Adipocyte (in vitro differentiated cells): Measurements from ENCODE around the gene BOLA1.
"Not testable (repeated sequence)": the region's sequence is repeated elsewhere in the genome, so short reads cannot be mapped to it uniquely, and the experiment has no call there.

Source experiments
- DNase-seq: peaks from one replicate; pipeline ENCODE4 v3.0.0-alpha.2; 2015; ENCODE audit warnings: low read depth
- H3K27me3 ChIP-seq: replicated peaks from 2 replicates; pipeline ENCODE4 v1.7.0; 2013; ENCODE audit warnings: mild to moderate bottlenecking, low read length, moderate library complexity; ENCODE audit not compliant: control insufficient read depth, insufficient read depth
- H3K36me3 ChIP-seq: 2 replicates; pipeline ENCODE4 v1.7.0; 2013; ENCODE audit warnings: low read length, mild to moderate bottlenecking, moderate library complexity; ENCODE audit not compliant: control insufficient read depth, insufficient read depth, severe bottlenecking
- H3K4me1 ChIP-seq: 2 replicates; pipeline ENCODE4 v1.7.0; 2013; ENCODE audit warnings: mild to moderate bottlenecking, low read length, moderate library complexity; ENCODE audit not compliant: control insufficient read depth, insufficient read depth
- H3K4me3 ChIP-seq: 2 replicates; pipeline ENCODE4 v1.7.0; 2013; ENCODE audit warnings: mild to moderate bottlenecking, low read length, moderate library complexity
- H3K9ac ChIP-seq: 2 replicates; pipeline ENCODE4 v1.7.0; 2013; ENCODE audit warnings: mild to moderate bottlenecking, low read length, moderate library complexity
- H3K9me3 ChIP-seq: 2 replicates; pipeline ENCODE4 v1.7.0; 2013; ENCODE audit warnings: mild to moderate bottlenecking, low read length, moderate library complexity; ENCODE audit not compliant: control insufficient read depth

BOLA1 gene, protein sequence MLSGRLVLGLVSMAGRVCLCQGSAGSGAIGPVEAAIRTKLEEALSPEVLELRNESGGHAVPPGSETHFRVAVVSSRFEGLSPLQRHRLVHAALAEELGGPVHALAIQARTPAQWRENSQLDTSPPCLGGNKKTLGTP

GRCh38 chr1:149899460-149900284 lies at the start of gene BOLA1:
Gene BOLA1 (plus strand): TSS chr1:149899568. CDS start chr1:149900060, 492 bp downstream.
- peak within 1 kb of the TSS; percentile 84 for H3K9ac ChIP-seq
- DNase-seq = peak; percentile 98
- no peaks in the 10 kb centered on the region for H3K27me3 ChIP-seq
- H3K4me1 ChIP-seq = peaks cover 8% of the 10 kb centered on the region
- peak within 1 kb of the TSS; percentile 86 for H3K4me3 ChIP-seq
- H3K9me3 ChIP-seq = no peaks in the 10 kb centered on the region
- H3K36me3 ChIP-seq = peaks cover 5% of the 10 kb centered on the region

DNA sequence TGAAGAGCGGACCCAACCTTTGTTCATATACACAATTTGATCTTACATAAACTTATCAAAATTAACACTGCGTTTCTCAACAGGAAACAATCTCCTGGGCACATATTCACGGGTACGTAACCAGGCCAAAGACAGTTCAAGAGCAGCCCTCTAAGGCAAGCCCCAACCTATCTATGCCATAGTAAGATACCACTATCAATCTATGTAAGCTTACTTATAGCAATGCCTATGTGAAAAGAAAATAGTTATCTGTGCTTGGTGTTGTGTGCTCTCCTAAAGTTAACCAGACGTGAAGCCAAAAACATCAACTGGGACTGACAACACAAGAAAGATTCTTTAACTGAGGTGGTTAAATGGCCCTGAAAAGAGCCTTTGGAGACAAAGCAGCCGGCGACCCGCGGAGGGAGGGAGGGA lies 49.4 kb upstream of the BOLA1 start:
- peak; percentile 43 for DNase-seq
- H3K27me3 ChIP-seq = no peaks in the 10 kb centered on the region
- H3K9ac ChIP-seq = peak overlapping the region; percentile 85
- peak overlapping the region; percentile 86 for H3K4me3 ChIP-seq
- no peaks in the 10 kb centered on the region for H3K36me3 ChIP-seq
- no peaks in the 10 kb centered on the region for H3K9me3 ChIP-seq
- H3K4me1 ChIP-seq = peaks cover 17% of the 10 kb centered on the region

DNA sequence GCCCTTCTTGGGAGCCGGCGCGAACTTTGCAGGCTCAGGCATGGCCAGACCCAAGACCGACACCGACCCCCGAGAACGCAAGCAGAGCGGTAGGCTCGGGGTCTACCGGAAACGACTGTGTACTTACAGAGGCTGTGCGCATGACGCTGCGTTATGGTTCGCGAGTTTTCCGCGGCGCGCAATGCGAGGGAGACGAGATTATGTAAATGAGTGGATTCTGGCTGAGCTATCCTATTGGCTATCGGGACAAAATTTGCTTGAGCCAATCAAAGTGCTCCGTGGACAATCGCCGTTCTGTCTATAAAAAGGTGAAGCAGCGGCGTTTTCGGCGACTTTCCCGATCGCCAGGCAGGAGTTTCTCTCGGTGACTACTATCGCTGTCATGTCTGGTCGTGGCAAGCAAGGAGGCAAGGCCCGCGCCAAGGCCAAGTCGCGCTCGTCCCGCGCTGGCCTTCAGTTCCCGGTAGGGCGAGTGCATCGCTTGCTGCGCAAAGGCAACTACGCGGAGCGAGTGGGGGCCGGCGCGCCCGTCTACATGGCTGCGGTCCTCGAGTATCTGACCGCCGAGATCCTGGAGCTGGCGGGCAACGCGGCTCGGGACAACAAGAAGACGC lies 48.5 kb upstream of the BOLA1 start:
- not testable (repeated sequence) for H3K9ac ChIP-seq, DNase-seq, H3K36me3 ChIP-seq

DNA sequence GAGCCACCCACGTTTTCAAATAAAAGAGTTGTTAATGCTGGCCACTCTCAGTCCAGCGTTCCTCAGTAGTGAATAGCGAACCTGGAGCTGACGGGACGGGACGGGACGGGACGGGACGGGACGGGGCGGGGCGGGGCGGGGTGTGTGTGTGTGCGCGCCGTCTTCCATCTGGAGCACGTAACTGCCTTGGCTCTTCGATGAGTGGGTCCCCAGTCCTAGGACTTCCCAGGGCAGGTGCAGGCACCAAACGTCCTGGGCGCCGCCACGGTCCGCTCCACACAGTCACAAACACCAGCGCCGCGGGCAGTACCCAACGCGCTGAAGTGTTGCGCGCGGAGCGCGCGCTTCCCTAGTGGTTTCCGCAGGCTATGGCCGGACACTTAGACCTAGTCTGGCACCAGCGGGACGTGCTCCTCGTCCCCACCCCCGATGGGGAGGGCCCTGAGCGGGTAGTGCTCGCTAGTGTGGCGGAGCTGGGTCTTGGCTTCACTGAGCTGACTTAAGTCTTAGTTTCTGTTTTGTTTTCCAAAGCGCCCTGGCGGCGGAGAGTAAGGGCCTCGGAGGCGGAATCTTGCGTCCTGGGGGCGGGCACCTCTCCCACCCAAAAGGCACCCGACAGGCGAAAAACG lies 47.7 kb upstream of the BOLA1 start:
- not testable (repeated sequence) for H3K9me3 ChIP-seq, H3K27me3 ChIP-seq, H3K4me3 ChIP-seq, H3K9ac ChIP-seq, DNase-seq, H3K36me3 ChIP-seq
- H3K4me1 ChIP-seq = peaks cover 15% of the 10 kb centered on the region

More for the DNA sequence above, 48.5 kb upstream of the BOLA1 start:
- H3K9me3 ChIP-seq, H3K27me3 ChIP-seq, H3K4me3 ChIP-seq: not testable (repeated sequence)
- H3K4me1 ChIP-seq = peaks cover 15% of the 10 kb centered on the region

GRCh38 chr1:149852263-149852662 lies 47.1 kb upstream of the BOLA1 start:
- H3K27me3 ChIP-seq, H3K9ac ChIP-seq, H3K9me3 ChIP-seq, DNase-seq, H3K4me3 ChIP-seq, H3K36me3 ChIP-seq: not testable (repeated sequence)
- H3K4me1 ChIP-seq = peaks cover 15% of the 10 kb centered on the region

GRCh38 chr1:149860271-149860670 lies 39.1 kb upstream of the BOLA1 start:
- H3K36me3 ChIP-seq, DNase-seq, H3K9me3 ChIP-seq: not testable (repeated sequence)

GRCh38 chr1:149860684-149861496 lies 38.5 kb upstream of the BOLA1 start:
- not testable (repeated sequence) for H3K9ac ChIP-seq, H3K4me3 ChIP-seq, DNase-seq, H3K27me3 ChIP-seq, H3K4me1 ChIP-seq, H3K9me3 ChIP-seq, H3K36me3 ChIP-seq

More at GRCh38 chr1:149860271-149860670, 39.1 kb upstream of the BOLA1 start:
- not testable (repeated sequence) for H3K4me1 ChIP-seq, H3K27me3 ChIP-seq, H3K9ac ChIP-seq, H3K4me3 ChIP-seq

- not testable (repeated sequence) for H3K36me3 ChIP-seq, H3K27me3 ChIP-seq, H3K4me1 ChIP-seq, H3K4me3 ChIP-seq, H3K9ac ChIP-seq, H3K9me3 ChIP-seq, DNase-seq
Measured at GRCh38 chr1:149861497-149862054, 37.8 kb upstream of the BOLA1 start.

GRCh38 chr1:149866887-149867286 lies 32.5 kb upstream of the BOLA1 start:
- not testable (repeated sequence) for H3K4me3 ChIP-seq, H3K4me1 ChIP-seq, H3K36me3 ChIP-seq, H3K9ac ChIP-seq, DNase-seq, H3K9me3 ChIP-seq, H3K27me3 ChIP-seq

GRCh38 chr1:149873060-149873459 lies 26.3 kb upstream of the BOLA1 start:
- not testable (repeated sequence) for H3K36me3 ChIP-seq, H3K9me3 ChIP-seq, DNase-seq, H3K9ac ChIP-seq, H3K27me3 ChIP-seq, H3K4me3 ChIP-seq, H3K4me1 ChIP-seq
